HEK293T (cell line): ENCODE data around the gene DYNLT2B.

Experiments used
- CTCF ChIA-PET: fragments of 350-600 bp; formaldehyde crosslinking; extraction: SDS; loops from one replicate; lab custom pipeline; 2021; ENCODE audit warnings: antibody characterized with exemption, inconsistent platforms; lab: Yijun Ruan, JAX
- POLR2A ChIA-PET: fragments of 350-600 bp; formaldehyde crosslinking; extraction: SDS; loops from one replicate; lab custom pipeline; 2020; ENCODE audit warnings: antibody characterized with exemption, inconsistent platforms; lab: Yijun Ruan, JAX
- DNase-seq: peaks from one replicate; pipeline ENCODE4 v3.0.0; 2012; ENCODE audit warnings: mixed read lengths; ENCODE audit errors: extremely low spot score
- ARNT ChIP-seq: fragments of 450-650 bp; IDR thresholded peaks from 2 replicates; pipeline ENCODE4 v1.6.1; 2017; ENCODE audit warnings: mild to moderate bottlenecking
- BHLHE40 ChIP-seq: fragments of 450-650 bp; IDR thresholded peaks from 2 replicates; pipeline ENCODE4 v1.6.1; 2016; ENCODE audit warnings: mild to moderate bottlenecking, moderate library complexity, borderline replicate concordance
- CTBP1 ChIP-seq: fragments of 450-650 bp; IDR thresholded peaks from 2 replicates; pipeline ENCODE4 v1.6.1; 2016; ENCODE audit warnings: borderline replicate concordance
- ELF4 ChIP-seq: fragments of 450-650 bp; IDR thresholded peaks from 2 replicates; pipeline ENCODE4 v1.6.1; 2017; ENCODE audit warnings: antibody characterized with exemption
- FOXA1 ChIP-seq: fragments of 450-650 bp; IDR thresholded peaks from 2 replicates; pipeline ENCODE4 v1.6.1; 2016; ENCODE audit warnings: mild to moderate bottlenecking
- FOXK2 ChIP-seq: fragments of 450-650 bp; IDR thresholded peaks from 2 replicates; pipeline ENCODE4 v1.6.1; 2016; ENCODE audit warnings: mild to moderate bottlenecking
- FOXM1 ChIP-seq: fragments of 450-650 bp; IDR thresholded peaks from 2 replicates; pipeline ENCODE4 v1.6.1; 2017; ENCODE audit warnings: mild to moderate bottlenecking, borderline replicate concordance
- HDGF ChIP-seq: fragments of 450-650 bp; IDR thresholded peaks from 2 replicates; pipeline ENCODE4 v1.6.1; 2017; ENCODE audit warnings: antibody characterized with exemption, borderline replicate concordance
- L3MBTL2 ChIP-seq: fragments of 450-650 bp; conservative IDR thresholded peaks from 2 replicates; pipeline ENCODE4 v1.6.1; 2016; ENCODE audit warnings: mild to moderate bottlenecking
- LEF1 ChIP-seq: fragments of 450-650 bp; IDR thresholded peaks from 2 replicates; pipeline ENCODE4 v1.6.1; 2017; ENCODE audit warnings: mild to moderate bottlenecking, borderline replicate concordance
- NFRKB ChIP-seq: fragments of 450-650 bp; IDR thresholded peaks from 2 replicates; pipeline ENCODE4 v1.6.1; 2016; ENCODE audit warnings: mild to moderate bottlenecking, moderate library complexity
- PKNOX1 ChIP-seq: fragments of 450-650 bp; IDR thresholded peaks from 2 replicates; pipeline ENCODE4 v1.6.1; 2016
- SP1 ChIP-seq: fragments of 450-650 bp; IDR thresholded peaks from 2 replicates; pipeline ENCODE4 v1.6.1; 2017
- SUZ12 ChIP-seq: fragments of 450-650 bp; IDR thresholded peaks from 2 replicates; pipeline ENCODE4 v1.6.1; 2016; ENCODE audit warnings: mild to moderate bottlenecking
- TARDBP ChIP-seq: fragments of 450-650 bp; IDR thresholded peaks from 2 replicates; pipeline ENCODE4 v1.6.1; 2016
- ZNF384 ChIP-seq: fragments of 450-650 bp; IDR thresholded peaks from 2 replicates; pipeline ENCODE4 v1.6.1; 2016

DYNLT2B gene

GRCh38 chr3:196280689-196281440 lies 37.2 kb downstream of the DYNLT2B start:
- no peak for DNase-seq
- ChIA-PET CTCF (interaction anchor here (0.5 kb wide), 1 partner anchor 85 kb away, joined by 8 read pairs; no protein-coding TSS in a partner anchor), POLR2A (no interaction called here)
- no peak for TF ChIP-seq ZNF384
- TF ChIP-seq HDGF, result no peak
- no peak for TF ChIP-seq L3MBTL2
- TF ChIP-seq PKNOX1, result no peak
- no peak for TF ChIP-seq ELF4
- TF ChIP-seq LEF1, result no peak
- TF ChIP-seq FOXM1, result no peak
- no peak for TF ChIP-seq ARNT
- TF ChIP-seq CTBP1, result no peak
- TF ChIP-seq SUZ12, result no peak
- no peak for TF ChIP-seq FOXA1
- no peak for TF ChIP-seq BHLHE40
- TF ChIP-seq NFRKB, result no peak

- no peak for DNase-seq
Observed at GRCh38 chr3:196275126-196275525, 42.9 kb downstream of the DYNLT2B start.

GRCh38 chr3:196274585-196274984 lies 43.5 kb downstream of the DYNLT2B start:
- POLR2A ChIA-PET, result no interaction called here
- no peak for TF ChIP-seq FOXM1
- CTCF ChIA-PET, result no interaction called here
- no peak for DNase-seq

More at GRCh38 chr3:196275126-196275525, 42.9 kb downstream of the DYNLT2B start:
- ChIA-PET POLR2A (no interaction called here), CTCF (no interaction called here)
- no peak for TF ChIP-seq TARDBP
- no peak for TF ChIP-seq FOXM1
- no peak for TF ChIP-seq LEF1
- TF ChIP-seq ZNF384, result no peak
- no peak for TF ChIP-seq NFRKB
- no peak for TF ChIP-seq PKNOX1
- TF ChIP-seq ARNT, result no peak
- no peak for TF ChIP-seq L3MBTL2
- TF ChIP-seq FOXK2, result no peak
- no peak for TF ChIP-seq HDGF
- no peak for TF ChIP-seq ELF4
- TF ChIP-seq BHLHE40, result no peak
- TF ChIP-seq SUZ12, result no peak
- no peak for TF ChIP-seq FOXA1
- no peak for TF ChIP-seq SP1
- no peak for TF ChIP-seq CTBP1

- POLR2A ChIA-PET, result no interaction called here
Observed at GRCh38 chr3:196273655-196274054, 44.4 kb downstream of the DYNLT2B start.

DNA sequence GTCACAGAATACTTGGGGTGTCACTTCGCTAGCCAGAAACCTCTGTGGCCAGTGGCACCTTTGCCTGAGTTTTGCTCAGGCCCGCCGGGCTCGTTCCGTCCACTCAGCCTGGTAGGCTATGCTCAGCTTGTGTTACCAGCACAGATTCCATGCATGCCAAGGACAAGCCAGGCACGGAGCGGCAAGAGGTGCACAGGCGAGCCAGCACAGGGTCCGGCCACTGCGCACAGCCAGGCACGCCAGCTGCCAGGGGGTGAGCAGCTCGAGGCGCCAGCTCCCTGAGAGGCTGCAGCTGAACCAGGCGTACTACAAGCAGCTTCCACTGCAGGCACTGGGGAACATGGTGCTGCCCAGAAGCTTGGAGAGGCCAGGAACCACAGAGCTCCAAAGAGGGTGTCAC lies 45.2 kb downstream of the DYNLT2B start:
- ChIA-PET POLR2A (no interaction called here), CTCF (no interaction called here)

More at GRCh38 chr3:196273655-196274054, 44.4 kb downstream of the DYNLT2B start:
- CTCF ChIA-PET, result no interaction called here
- TF ChIP-seq ZNF384, result no peak
- TF ChIP-seq FOXK2, result no peak
- TF ChIP-seq LEF1, result no peak
- no peak for TF ChIP-seq SUZ12
- no peak for TF ChIP-seq FOXA1
- no peak for TF ChIP-seq ARNT
- no peak for TF ChIP-seq TARDBP
- TF ChIP-seq BHLHE40, result no peak
- no peak for TF ChIP-seq FOXM1
- TF ChIP-seq NFRKB, result no peak
- no peak for TF ChIP-seq ELF4
- TF ChIP-seq SP1, result no peak
- no peak for TF ChIP-seq HDGF
- no peak for TF ChIP-seq L3MBTL2
- TF ChIP-seq PKNOX1, result no peak
- no peak for TF ChIP-seq CTBP1
- DNase-seq, result no peak

More for the DNA sequence above, 45.2 kb downstream of the DYNLT2B start:
- TF ChIP-seq FOXM1 (no peak), FOXK2 (no peak), SUZ12 (no peak), HDGF (no peak), PKNOX1 (no peak), BHLHE40 (no peak), ARNT (no peak), FOXA1 (no peak), NFRKB (no peak), L3MBTL2 (no peak), LEF1 (no peak), ZNF384 (no peak)
- no peak for DNase-seq
